HL-60 (cell line): ENCODE results near the gene ST7L.
A peak's percentile ranks its signal among the peaks of the same experiment; 100 is the strongest.

Source experiments
- DNase-seq, 2 experiments: peaks; one replicate each; pipeline ENCODE4 v3.0.0-alpha.2; 2010 to 2020; ENCODE audit warnings: low read depth in 1 of 2, low spot score in 1 of 2
- H3K27ac ChIP-seq: fragments of 250-450 bp; sonication (Bioruptor Pico); replicated peaks from 2 replicates; pipeline ENCODE4 v1.5.1; 2020; ENCODE audit warnings: mild to moderate bottlenecking, moderate library complexity
- H3K27me3 ChIP-seq: fragments of 250-450 bp; sonication (Bioruptor Pico); 2 replicates; pipeline ENCODE4 v1.5.1; 2021; ENCODE audit warnings: mild to moderate bottlenecking, moderate library complexity; ENCODE audit not compliant: insufficient read depth, poor library complexity, severe bottlenecking
- H3K4me3 ChIP-seq: replicated peaks from 2 replicates; pipeline ENCODE4 v1.5.1; 2011; ENCODE audit warnings: mild to moderate bottlenecking, control low read depth, low read length; ENCODE audit not compliant: insufficient read depth
- CTCF ChIP-seq: IDR thresholded peaks from one replicate; pipeline ENCODE4 v1.5.1; 2011; ENCODE audit warnings: low read length, control low read depth, inconsistent platforms; ENCODE audit not compliant: insufficient read depth
- GABPA ChIP-seq: IDR thresholded peaks from 2 replicates; pipeline ENCODE4 v1.6.1; 2012; ENCODE audit warnings: low read depth
- POLR2AphosphoS5 ChIP-seq: IDR thresholded peaks from 2 replicates; pipeline ENCODE4 v1.6.1; 2012; ENCODE audit warnings: low read depth
- REST ChIP-seq: IDR thresholded peaks from 2 replicates; pipeline ENCODE4 v1.6.1; 2012; ENCODE audit warnings: low read depth; ENCODE audit not compliant: insufficient replicate concordance
- SPI1 ChIP-seq: IDR thresholded peaks from 2 replicates; pipeline ENCODE4 v1.6.1; 2012; ENCODE audit warnings: low read depth, mild to moderate bottlenecking, borderline replicate concordance

ST7L gene

GRCh38 chr1:112501810-112502641 is 116.9 kb downstream of the ST7L start:
- no peak overlapping the region for H3K27ac ChIP-seq
- H3K4me3 ChIP-seq = peak overlapping the region; percentile 49
- H3K27me3 ChIP-seq = peaks cover 49% of the 10 kb centered on the region
- peak in 1 of 2 experiments; percentile 31 for DNase-seq
- TF ChIP-seq GABPA = no peak
- no peak for TF ChIP-seq SPI1
- no peak for TF ChIP-seq POLR2AphosphoS5
- TF ChIP-seq REST = peak; percentile 75
- TF ChIP-seq CTCF = peak; percentile 54

- Histone ChIP-seq H3K27ac (no peak overlapping the region), H3K27me3 (peaks cover 15% of the 10 kb centered on the region), H3K4me3 (no peak overlapping the region)
- TF ChIP-seq CTCF = no peak
- TF ChIP-seq SPI1 = no peak
- TF ChIP-seq REST = no peak
- TF ChIP-seq GABPA = no peak
- no peak for TF ChIP-seq POLR2AphosphoS5
- no peak for DNase-seq
Observed at GRCh38 chr1:112496290-112496689, 122.7 kb downstream of the ST7L start.

GRCh38 chr1:112493351-112493750 is 125.6 kb downstream of the ST7L start:
- Histone ChIP-seq H3K4me3 (no peak overlapping the region), H3K27me3 (no peaks in the 10 kb centered on the region), H3K27ac (no peak overlapping the region)
- no peak for DNase-seq
- no peak for TF ChIP-seq POLR2AphosphoS5
- TF ChIP-seq CTCF = no peak
- no peak for TF ChIP-seq SPI1
- no peak for TF ChIP-seq REST
- TF ChIP-seq GABPA = no peak
